Stimulated activated CD4-positive, alpha-beta T cell treated with anti-CD3 and anti-CD28 coated beads, TNF-alpha, amount 100 ng/mL, for 48 hours (primary cell): ENCODE results near the gene AP2A2.

Experiments used
- DNase-seq, 3 donors: peaks; one replicate each; pipeline ENCODE4 v3.0.0-alpha.2; 2020; ENCODE audit warnings: low read depth in 3 of 3

Gene AP2A2

DNA sequence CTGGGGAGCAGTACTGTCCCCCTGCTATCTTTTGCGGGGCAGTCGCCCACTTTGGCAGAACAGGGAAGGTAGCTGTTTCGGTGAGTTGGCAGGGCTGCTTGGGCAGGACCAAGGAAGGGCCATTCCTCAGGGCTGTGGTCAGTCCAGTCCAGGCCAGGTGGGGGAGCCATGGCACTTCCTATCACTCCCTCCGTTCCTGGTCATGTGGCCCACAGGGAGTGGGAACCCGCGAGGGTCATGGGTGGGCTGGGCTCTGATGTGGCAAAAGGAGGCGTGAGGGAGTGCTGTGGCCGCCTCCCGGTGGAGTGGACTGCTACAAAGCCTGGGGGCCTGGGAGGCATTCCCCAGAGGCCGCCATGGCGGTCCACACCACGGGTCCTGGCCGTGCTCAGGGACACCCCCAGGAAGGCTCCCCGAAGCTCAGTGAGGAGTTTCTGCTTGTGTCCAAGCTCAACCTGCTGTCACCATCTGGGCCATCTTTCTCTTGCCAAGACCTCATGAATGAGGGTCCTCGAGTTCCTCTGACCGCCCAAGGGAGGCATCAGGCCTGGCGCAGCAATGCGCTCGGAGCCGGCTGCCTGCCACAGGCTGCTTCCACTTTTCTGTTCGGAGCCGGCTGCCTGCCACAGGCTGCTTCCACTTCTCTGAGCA is 27.0 kb upstream of the AP2A2 start:
- DNase-seq = no peak

DNA sequence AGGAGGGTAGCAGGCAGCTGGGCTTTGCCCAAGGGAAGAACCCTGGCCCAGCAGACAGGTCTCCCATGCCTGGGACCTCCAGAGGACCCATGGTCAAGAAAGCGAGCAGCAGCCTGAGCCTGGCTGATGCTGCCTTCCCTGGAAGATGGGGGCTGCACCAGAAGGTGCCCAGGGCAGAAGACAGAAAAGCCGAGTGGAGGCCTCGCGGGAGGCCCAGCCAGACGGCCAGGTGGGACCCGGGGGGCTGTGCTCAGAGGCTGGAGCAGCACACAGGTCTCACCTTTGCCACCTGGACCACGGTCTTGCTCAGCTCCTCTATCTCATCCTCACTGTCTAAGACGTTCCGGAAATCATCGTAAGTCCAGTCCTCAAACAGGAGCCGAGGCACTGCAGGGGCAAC is 25.9 kb upstream of the AP2A2 start:
- no peak for DNase-seq

DNA sequence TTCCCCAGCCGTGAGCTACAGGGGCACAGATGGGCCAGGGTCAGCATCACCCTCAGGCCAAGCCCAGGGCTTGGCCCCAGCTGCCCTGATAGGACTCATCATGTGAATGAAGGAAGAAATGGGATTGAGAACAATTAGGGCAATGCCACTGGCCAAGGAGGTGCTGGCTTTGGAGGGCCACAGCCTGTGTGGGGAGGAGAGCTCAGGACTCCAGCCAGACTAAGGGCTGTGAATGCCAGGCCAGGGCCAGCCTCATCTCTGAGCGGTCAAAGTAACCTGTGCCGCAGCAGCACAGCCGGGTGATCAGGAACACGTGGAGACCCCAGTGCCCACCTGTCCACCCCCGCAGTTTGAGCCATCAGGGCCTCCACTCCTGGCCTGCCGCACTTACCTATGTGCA is 25.1 kb upstream of the AP2A2 start:
- no peak for DNase-seq

DNA sequence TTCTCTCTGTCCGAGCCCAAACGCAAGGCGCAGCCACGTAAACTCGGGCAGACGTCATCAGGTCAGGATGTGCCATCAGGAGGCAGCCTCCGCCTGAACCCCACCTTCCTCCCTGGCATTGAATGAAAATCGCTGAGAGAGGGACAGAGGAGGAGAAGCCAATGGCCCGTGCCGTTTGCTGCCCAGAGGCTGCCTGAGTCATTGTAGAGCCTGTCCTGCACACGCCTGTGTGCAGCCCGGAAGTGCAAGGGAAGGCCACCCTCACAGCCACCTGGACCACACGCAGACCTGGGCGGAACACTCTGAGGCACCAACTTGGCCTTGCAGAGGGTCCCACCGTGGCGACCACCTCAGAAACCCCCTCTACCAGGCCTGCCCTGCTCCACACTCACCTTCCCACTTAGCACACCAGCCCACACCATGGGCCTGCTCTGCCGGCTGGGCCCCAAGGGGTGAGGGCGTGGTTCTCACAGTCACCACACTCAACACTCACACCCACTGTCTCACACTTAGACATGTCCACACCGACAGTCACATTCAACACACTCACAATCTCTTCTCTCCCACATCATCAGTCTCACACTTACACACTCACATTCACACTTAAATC is 24.1 kb upstream of the AP2A2 start:
- DNase-seq = no peak

DNA sequence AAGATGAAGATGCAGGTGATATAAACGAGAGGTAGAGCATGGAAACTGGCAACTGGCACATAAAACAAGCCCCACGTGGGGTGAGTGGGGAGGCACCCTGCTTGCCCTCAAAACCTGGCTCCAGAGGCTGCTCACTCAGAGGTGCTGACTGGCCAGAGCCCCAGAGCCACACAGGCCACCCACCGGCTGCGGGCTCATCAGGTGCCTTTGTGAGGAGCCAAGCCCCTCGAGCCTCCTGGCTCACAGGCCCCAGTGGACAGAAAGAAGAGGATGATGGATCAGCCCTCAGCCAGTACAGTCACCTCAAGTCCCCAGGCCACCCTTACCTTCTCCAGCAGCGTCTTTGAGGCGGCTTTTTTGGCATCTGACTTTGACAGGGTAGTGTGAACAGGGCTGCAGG is 21.3 kb upstream of the AP2A2 start:
- DNase-seq = no peak

DNA sequence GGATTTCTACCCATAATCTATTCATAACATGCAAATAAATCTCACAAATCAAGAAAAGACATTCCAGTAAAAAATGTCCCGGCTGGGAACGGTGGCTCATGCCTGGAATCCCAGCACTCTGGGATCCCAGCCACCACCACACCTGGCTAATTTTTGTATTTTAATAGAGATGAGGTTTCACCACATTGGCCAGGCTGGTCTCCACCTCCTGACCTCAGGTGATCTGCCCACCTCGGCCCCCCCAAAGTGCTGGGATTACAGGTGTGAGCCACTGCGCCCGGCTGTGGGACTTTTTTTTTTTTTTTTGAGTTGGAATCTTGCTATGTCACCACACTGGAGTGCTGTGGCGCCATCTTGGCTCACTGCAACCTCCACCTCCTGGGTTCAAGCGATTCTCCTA is 19.7 kb upstream of the AP2A2 start:
- no peak for DNase-seq

DNA sequence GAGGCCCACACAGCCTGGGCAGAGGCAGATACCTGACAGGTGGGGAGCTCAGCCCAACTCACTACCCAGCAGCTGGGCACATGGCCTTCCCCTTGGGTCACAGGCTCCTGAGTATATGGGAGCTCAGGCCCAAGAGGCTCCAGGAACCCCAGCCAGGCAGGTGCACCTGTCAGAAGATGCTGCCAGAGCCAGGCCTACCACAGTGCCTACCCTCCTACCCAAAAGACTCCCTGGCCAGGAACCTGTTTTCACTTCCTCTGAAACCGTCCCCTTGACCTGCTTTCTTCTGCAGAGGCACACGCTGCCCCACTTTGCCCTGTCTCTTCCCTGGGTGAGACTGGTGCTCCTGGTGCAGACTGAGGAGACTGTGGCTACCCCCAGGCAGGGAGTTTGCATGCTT is 18.0 kb upstream of the AP2A2 start:
- DNase-seq = no peak

DNA sequence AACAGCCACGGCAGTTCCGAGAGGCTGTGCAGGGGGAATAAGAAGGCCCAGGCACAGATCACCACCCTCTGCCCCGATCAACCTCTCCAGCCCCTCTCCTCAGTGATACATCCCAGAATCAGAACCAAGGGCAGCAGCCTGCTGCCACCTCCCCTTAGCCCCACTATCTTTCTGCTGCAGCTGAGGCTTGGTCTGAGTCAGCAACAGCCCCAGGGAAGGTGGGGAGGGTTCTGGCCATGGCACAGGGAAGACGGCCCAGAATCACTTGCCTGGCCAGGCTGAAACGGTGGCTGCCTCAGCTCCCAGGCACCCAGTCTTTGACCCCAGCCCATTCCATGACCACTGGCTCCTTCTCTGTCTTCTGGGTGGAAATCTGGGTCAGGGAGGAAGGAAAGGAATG is 17.4 kb upstream of the AP2A2 start:
- no peak for DNase-seq

DNA sequence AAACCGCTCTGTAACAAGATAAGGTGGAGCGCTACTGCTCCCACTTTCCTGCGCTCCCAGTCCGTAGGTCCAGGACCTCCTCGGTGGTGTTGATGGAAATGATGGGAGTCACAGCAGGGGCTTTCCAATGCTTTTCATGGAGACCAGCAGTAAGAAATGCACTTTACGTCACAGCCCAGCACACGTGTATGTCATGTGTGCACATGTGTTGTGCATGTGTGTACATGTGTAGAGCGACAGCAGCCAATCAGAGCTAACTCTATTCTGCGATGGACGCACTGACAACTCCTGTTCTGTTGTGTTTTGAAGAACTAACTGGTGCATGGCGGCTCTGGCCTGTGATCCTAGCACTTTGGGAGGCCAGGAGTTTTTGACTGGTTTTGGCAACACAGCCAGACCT is 16.3 kb upstream of the AP2A2 start:
- no peak for DNase-seq

DNA sequence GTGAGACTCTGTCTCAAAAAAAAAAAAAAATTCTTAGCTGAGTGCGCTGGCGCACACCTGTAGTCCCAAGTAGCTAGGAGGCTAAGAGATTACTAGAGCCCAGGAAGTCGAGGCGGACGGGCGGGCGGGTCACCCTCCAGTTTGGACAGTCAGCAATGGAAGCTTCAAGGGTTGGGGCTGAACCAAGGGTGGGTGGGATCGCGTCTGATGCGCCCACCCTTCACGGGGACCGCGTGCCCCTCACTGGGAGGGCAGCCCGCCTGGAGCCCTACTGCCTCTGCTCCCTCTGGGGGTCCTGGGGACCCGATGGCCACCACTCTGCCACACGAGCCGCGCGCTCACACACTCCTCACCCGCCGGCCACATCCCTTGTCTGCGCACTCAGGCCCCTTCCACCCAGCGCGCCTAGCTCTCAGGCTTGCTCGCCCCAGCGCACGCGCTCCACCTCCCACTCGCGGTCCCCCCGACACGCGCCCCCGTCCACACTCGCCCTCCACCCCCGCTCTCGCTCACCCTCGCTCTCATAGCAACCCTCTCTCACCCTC is 15.6 kb upstream of the AP2A2 start:
- no peak for DNase-seq

DNA sequence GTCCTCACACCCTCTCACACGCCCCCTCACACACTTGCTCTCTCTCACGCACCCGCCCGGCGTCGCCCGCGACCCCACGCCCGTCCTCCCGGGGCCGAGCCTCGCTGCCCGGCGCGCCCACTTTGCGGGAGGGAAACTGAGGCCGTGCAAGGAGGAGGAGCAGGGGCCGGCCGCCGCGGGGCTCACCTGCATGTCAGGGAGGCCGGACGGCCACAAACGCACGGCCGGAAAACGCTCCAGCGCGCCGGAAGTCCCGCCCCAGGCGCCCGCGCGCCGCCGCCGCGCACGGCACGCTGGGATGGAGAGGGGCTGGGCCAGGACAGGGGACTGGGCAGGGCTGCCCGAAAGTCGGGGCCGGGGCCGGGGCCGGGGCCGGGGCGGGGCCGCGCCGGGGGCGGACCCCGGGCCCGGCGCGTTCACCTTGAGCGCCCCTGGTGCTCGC is 15.1 kb upstream of the AP2A2 start, which contains the start of gene CHID1:
CHID1 (minus strand) TSS at position 222 of the 442 bp plus-strand sequence. CDS start 5,994 bp downstream, outside the sequence.
- peak; percentile 77 to 79 (median 78) for DNase-seq

DNA sequence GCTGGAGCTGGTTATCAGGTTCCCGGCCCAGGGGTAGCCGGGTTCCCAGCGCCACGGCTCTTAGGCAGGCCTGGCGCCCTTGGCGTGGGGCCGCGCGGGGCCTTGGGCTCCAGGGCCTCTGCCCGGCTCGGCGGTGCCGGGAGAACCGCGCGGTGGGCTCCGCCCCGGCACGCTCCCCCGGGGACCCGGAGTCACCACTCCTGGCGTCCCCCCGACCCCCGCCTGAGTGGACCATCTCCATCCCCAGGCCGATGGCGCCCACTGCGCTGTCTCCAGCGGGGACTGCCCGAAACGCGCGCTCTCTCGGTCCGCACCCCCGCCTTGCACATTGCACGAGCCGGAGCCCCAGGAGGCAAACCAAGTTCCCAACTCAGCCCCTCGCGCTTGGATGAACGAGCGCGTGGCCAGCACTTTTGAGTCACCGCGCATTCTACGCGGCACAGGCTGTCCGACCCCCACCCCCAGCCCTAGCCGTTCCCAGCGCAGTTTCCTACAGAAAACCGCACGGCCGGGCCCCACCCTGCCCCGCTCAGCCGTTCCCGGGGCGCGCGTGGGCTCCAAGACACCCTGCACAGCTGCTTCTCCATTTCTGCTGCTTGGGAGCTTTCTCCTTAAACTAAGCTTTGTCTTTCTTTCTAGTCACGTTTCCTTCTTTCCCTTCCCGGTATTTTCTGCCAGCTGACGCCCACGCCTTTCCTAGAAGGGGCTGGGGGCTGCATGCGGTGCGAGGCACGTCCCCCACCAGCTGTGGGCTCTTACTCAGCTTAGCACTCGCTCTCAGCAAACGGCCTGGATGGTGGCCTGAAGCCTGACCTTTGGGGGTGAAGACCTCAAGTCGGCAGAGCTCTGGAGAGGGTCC is 14.4 kb upstream of the AP2A2 start:
- DNase-seq = peak in 1 of 3 donors; percentile 27

DNA sequence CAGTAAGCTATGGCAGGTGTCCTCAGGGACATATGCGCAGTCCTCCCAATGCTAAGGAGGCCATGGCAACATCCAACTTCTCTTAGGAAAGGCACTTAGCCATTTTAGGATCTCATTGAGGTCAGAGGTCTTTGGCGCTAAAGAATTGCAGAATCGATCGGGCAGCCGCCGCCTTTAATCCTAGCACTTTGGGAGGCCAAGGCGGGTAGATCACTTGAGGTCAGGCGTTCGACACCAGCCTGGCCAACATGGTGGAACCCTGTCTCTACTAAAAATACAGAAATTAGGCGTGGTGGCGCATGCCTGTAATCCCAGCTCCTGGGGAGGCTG is 13.8 kb upstream of the AP2A2 start:
- DNase-seq = no peak

DNA sequence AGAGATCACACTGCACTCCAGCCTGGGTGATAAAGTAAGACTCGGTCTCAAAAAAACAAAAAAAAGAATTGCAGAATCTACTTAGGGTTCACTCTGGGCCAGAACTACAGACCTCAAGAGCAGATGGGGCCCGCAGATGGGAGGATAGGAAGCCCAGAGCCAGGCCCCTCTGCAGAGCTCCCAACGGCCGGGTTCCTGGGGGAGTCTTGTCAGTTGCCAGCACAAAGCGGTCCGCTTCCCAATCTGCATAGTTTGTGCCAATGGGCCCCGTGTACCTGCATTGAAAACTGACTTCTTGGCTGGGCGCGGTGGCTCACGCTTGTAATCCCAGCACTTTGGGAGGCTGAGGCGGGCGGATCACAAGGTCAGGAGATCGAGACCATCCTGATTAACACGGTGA is 13.4 kb upstream of the AP2A2 start:
- DNase-seq = no peak

DNA sequence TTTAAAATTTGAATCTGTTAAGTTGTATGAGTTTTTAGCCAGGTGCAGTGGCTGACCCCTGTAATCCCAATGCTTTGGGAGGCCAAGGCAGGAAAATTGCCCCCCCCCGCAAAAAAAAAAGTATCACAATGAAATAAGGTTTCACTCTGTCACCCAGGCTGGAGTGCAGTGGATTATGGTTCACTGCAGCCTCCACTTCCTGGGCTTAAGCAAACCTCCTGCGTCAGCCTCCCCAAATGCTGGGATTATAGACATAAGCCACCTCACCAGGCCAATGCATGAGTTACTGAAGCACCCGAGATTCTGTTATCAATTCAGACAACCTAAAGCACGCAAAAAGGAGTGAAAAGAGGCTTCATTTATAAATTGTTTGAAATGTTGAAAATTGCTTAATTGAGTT is 12.6 kb upstream of the AP2A2 start:
- no peak for DNase-seq

DNA sequence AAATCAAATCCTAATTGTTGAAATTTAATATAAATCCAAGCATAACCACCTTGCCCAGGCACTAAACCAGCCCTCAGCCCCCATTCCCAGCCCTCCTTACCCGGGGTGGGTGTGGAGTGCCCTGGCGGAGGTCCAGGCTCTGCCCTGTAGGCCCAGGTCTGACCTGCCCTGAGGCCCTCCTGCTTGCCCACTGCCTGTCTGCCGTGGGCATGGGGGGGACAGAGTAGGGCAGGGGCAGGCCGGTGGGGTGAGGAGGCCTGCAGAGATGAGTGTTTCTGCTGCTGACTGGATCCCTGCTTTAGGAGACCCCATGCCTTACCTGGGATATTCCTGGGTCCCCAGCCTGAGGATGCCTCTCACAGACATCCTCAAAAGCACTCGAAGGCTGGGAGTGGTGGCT is 11.5 kb upstream of the AP2A2 start:
- no peak for DNase-seq

DNA sequence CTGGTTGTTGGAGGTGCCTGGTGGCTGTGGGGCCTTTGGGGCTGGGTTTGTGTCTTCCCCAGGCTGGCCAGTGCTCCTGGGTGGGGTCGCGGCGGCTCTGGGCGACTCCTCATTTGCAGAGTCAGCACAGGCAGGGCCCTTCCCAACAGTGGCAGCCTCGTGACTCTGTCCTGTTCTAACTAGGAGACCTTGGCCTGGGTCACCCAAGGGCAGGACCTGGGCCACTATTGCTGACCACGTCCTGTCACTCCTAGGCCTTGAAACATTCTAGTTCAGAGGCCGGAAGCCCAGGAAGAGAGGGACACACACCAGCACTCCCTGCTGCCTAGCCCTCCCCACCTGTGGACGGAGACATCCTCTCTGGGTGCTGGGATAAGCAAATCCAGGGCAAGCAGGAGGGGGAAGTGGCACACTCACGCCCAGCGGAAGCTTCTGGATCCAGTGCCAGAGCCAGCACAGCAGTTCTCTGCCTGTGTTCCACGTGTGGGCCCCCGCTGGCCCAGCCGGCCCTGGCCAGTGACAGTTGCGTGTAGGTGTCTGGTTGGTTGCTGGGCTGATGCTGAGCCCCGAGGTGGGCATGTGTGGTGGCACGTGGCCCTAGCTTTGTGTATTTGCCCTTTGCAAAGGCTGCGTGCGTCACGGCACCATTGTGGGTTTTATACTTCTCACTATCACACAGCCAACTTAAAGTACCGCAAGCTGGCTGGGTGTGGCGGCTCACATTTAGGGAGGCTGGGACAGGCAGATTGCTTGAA is 10.7 kb upstream of the AP2A2 start:
- no peak for DNase-seq

DNA sequence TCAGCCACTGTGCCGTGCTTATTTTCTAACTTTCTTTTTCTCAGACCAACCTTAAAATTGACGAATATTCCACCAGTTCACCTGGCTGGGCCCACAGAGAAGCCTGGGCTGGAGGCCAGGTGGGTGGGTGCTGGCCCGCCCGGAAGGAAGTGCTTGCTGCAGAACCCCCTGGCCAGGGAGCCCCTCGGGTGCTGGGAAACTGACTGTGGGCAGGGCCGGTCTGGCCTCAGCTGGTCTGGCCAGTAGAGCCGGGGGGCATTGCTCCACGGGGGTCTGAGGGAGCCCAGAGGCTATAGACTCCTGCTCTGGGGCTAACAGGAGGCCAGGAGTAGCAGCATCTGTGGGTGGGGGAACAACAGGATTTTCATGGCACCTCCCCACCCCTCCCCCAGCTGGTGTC is 8.2 kb upstream of the AP2A2 start:
- no peak for DNase-seq

DNA sequence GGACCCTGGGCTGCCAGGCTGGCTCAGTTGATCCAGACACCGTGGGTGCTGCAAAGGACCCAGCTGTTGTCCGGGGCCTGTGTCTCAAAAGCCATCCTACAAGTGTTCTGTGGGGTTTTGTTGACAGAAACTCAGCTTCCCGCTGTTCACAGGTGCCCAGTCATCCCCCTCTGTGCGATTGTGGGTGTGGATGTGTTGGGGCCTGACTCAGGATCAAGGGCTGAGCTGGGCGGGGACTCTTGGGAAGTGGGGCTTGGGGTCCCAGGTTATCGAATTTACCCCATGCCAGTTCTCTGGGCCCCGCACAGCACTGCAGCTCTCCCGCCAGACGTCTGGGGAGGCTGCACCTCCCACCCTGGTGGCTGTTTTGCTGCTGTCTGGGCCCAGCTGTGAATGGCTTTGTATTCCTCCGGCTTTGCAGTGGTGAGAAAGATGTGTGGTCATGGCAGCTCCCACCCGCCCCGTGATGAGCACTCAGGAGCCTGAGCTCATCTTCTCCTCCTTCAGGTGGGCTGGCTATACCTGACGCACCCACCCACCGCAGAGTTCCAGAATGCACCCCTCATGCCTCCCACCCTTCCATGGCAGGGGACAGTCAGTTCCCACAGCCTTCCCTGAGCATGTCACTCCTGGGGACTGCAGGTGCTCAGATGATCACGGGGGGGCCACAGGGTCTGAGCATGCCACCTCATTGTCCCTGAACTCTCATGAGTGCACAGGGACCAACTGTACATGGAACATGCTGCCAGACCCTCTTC is 3.6 kb upstream of the AP2A2 start:
- DNase-seq = no peak

DNA sequence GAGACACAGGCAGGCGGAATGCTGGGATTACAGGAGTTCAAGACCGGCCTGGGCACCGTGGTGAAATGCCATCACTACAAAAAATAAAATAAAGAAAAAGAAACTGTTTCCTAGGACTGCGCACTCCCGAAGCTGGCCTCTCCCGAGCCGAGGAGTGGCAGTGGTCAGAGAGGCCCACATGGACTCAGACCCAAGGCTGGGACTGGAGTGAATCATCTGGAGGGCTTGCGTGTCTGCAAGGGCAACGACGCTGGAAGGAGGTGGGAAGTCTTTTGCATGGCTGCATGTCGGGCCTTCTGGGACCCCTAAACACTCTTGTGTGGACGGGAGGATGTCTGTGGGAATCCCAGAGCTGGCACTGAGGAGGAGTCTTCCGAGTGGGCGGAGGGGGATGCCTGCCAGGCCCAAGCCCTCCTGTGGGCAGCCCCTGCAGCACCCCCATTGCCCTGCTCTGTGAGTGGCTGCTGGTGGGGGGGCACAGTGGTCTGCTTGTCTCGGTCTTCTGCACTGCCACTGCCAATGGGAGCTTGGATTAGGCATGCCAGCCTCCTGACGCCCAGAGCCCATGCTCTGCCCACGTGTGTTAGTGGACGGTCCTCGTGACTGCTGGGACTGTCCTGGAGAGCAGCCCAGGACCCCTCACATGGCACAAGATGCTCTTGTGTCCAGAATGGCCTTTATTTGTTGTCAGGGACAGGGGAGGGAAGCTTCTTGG is 1.8 kb upstream of the AP2A2 start:
- no peak for DNase-seq
